Activated effector memory CD4-positive, alpha-beta T cell treated with anti-CD3 and anti-CD28 coated beads, Interleukin-2, amount 50 U/mL, for 16 hours (primary cell): ENCODE results near the gene TSC2.
"Not testable (repeated sequence)": the region's sequence is repeated elsewhere in the genome, so short reads cannot be mapped to it uniquely, and the experiment has no call there.

Source experiments
- DNase-seq: peaks from one replicate; pipeline ENCODE4 v3.0.0-alpha.2; 2020

The TSC2 gene

GRCh38 chr16:2107791-2108125 is 60.0 kb downstream of the TSC2 start:
- not testable (repeated sequence) for DNase-seq

- DNase-seq, result not testable (repeated sequence)
Observed at GRCh38 chr16:2108446-2109270, 60.9 kb downstream of the TSC2 start.

GRCh38 chr16:2109271-2109580 is 61.4 kb downstream of the TSC2 start:
- DNase-seq, result not testable (repeated sequence)

GRCh38 chr16:2109872-2110271 is 62.1 kb downstream of the TSC2 start:
- DNase-seq, result not testable (repeated sequence)

GRCh38 chr16:2110332-2111008 is 62.7 kb downstream of the TSC2 start:
- DNase-seq, result not testable (repeated sequence)

- DNase-seq, result not testable (repeated sequence)
Observed at GRCh38 chr16:2111009-2111353, 63.2 kb downstream of the TSC2 start.

GRCh38 chr16:2111412-2112335 is 63.9 kb downstream of the TSC2 start:
- not testable (repeated sequence) for DNase-seq

GRCh38 chr16:2112539-2113106 is 64.8 kb downstream of the TSC2 start:
- DNase-seq, result not testable (repeated sequence)

GRCh38 chr16:2114225-2114624 is 66.4 kb downstream of the TSC2 start:
- not testable (repeated sequence) for DNase-seq

- DNase-seq, result not testable (repeated sequence)
Observed at GRCh38 chr16:2114885-2115590, 67.3 kb downstream of the TSC2 start.

- DNase-seq, result no peak
Observed at GRCh38 chr16:2115591-2115973, 67.8 kb downstream of the TSC2 start.

- DNase-seq, result not testable (repeated sequence)
Observed at GRCh38 chr16:2116428-2116827, 68.6 kb downstream of the TSC2 start.

GRCh38 chr16:2117341-2117740 is 69.6 kb downstream of the TSC2 start:
- not testable (repeated sequence) for DNase-seq

GRCh38 chr16:2117960-2118722 is 70.4 kb downstream of the TSC2 start:
- not testable (repeated sequence) for DNase-seq

GRCh38 chr16:2121325-2121724 is 73.5 kb downstream of the TSC2 start:
- not testable (repeated sequence) for DNase-seq

GRCh38 chr16:2121853-2122252 is 74.1 kb downstream of the TSC2 start:
- no peak for DNase-seq

- DNase-seq, result no peak
Observed at GRCh38 chr16:2122429-2122828, 74.6 kb downstream of the TSC2 start.

- not testable (repeated sequence) for DNase-seq
Observed at GRCh38 chr16:2122934-2123683, 75.3 kb downstream of the TSC2 start.

GRCh38 chr16:2123706-2124376 is 76.1 kb downstream of the TSC2 start:
- not testable (repeated sequence) for DNase-seq

GRCh38 chr16:2124377-2124693 is 76.5 kb downstream of the TSC2 start:
- not testable (repeated sequence) for DNase-seq
